ENCODE measurements around the gene PASK.
"Not testable (repeated sequence)": the region's sequence is repeated elsewhere in the genome, so short reads cannot be mapped to it uniquely, and the experiment has no call there.

PASK gene

GRCh38 chr2:241148891-241149674 lies at the start of gene PASK:
PASK (minus strand) TSS chr2:241149472; CDS start chr2:241143032, 6,440 bp downstream.
- Histone ChIP-seq H3K27me3 (ENCODE audit: low read depth, low read length) (no peaks in the 10 kb centered on the region), H3K36me3 (ENCODE audit: control insufficient read depth in 1 of 2, insufficient read depth in 2 of 2, low read length in 2 of 2) (peaks cover 4 to 6% of the 10 kb centered on the region in 2 donors), H3K4me1 (ENCODE audit: control insufficient read depth in 1 of 2, insufficient read depth in 2 of 2, low read length in 2 of 2) (peaks cover 7 to 13% of the 10 kb centered on the region in 2 donors), H3K4me3 (ENCODE audit: low read depth in 1 of 2, low read length in 2 of 2) (peak within 1 kb of the TSS; percentile 81 to 99), H3K9me3 (ENCODE audit: control insufficient read depth in 1 of 2, low read length in 2 of 2) (no peaks in the 10 kb centered on the region), H3K27ac (ENCODE audit: low read length) (no peak within 1 kb of the TSS)

GRCh38 chr2:241198381-241199279 lies 49.4 kb upstream of the PASK start:
- Histone ChIP-seq H3K4me1 (ENCODE audit: control insufficient read depth in 1 of 2, insufficient read depth in 2 of 2, low read length in 2 of 2) (no peaks in the 10 kb centered on the region), H3K36me3 (ENCODE audit: control insufficient read depth in 1 of 2, insufficient read depth in 2 of 2, low read length in 2 of 2) (no peaks in the 10 kb centered on the region), H3K4me3 (ENCODE audit: low read depth in 1 of 2, low read length in 2 of 2) (no peak overlapping the region), H3K27ac (ENCODE audit: low read length) (no peak overlapping the region), H3K27me3 (ENCODE audit: low read depth, low read length) (no peaks in the 10 kb centered on the region), H3K9me3 (ENCODE audit: control insufficient read depth in 1 of 2, low read length in 2 of 2) (no peaks in the 10 kb centered on the region)

- H3K36me3 ChIP-seq (ENCODE audit: control insufficient read depth in 1 of 2, insufficient read depth in 2 of 2, low read length in 2 of 2): no peaks in the 10 kb centered on the region
- H3K27ac ChIP-seq (ENCODE audit: low read length): no peak overlapping the region
- H3K4me3 ChIP-seq (ENCODE audit: low read depth in 1 of 2, low read length in 2 of 2): no peak overlapping the region
- no peaks in the 10 kb centered on the region for H3K4me1 ChIP-seq (ENCODE audit: control insufficient read depth in 1 of 2, insufficient read depth in 2 of 2, low read length in 2 of 2)
- H3K9me3 ChIP-seq (ENCODE audit: control insufficient read depth in 1 of 2, low read length in 2 of 2): no peaks in the 10 kb centered on the region
- H3K27me3 ChIP-seq (ENCODE audit: low read depth, low read length): no peaks in the 10 kb centered on the region
Observed at GRCh38 chr2:241197947-241198346, 48.7 kb upstream of the PASK start.

GRCh38 chr2:241197246-241197645 lies 48.0 kb upstream of the PASK start:
- not testable (repeated sequence) for H3K27ac ChIP-seq (ENCODE audit: low read length); H3K36me3 ChIP-seq (ENCODE audit: control insufficient read depth in 1 of 2, insufficient read depth in 2 of 2, low read length in 2 of 2); H3K9me3 ChIP-seq (ENCODE audit: control insufficient read depth in 1 of 2, low read length in 2 of 2); H3K27me3 ChIP-seq (ENCODE audit: low read depth, low read length); H3K4me1 ChIP-seq (ENCODE audit: control insufficient read depth in 1 of 2, insufficient read depth in 2 of 2, low read length in 2 of 2); H3K4me3 ChIP-seq (ENCODE audit: low read depth in 1 of 2, low read length in 2 of 2)

GRCh38 chr2:241195506-241196130 lies 46.3 kb upstream of the PASK start:
- H3K27me3 ChIP-seq (ENCODE audit: low read depth, low read length): no peaks in the 10 kb centered on the region
- no peaks in the 10 kb centered on the region for H3K4me1 ChIP-seq (ENCODE audit: control insufficient read depth in 1 of 2, insufficient read depth in 2 of 2, low read length in 2 of 2)
- no peaks in the 10 kb centered on the region for H3K36me3 ChIP-seq (ENCODE audit: control insufficient read depth in 1 of 2, insufficient read depth in 2 of 2, low read length in 2 of 2)
- no peaks in the 10 kb centered on the region for H3K9me3 ChIP-seq (ENCODE audit: control insufficient read depth in 1 of 2, low read length in 2 of 2)
- H3K4me3 ChIP-seq (ENCODE audit: low read depth in 1 of 2, low read length in 2 of 2): no peak overlapping the region
- H3K27ac ChIP-seq (ENCODE audit: low read length): no peak overlapping the region

- Histone ChIP-seq H3K27ac (ENCODE audit: low read length) (no peak overlapping the region), H3K27me3 (ENCODE audit: low read depth, low read length) (no peaks in the 10 kb centered on the region), H3K4me3 (ENCODE audit: low read depth in 1 of 2, low read length in 2 of 2) (no peak overlapping the region), H3K9me3 (ENCODE audit: control insufficient read depth in 1 of 2, low read length in 2 of 2) (no peaks in the 10 kb centered on the region), H3K4me1 (ENCODE audit: control insufficient read depth in 1 of 2, insufficient read depth in 2 of 2, low read length in 2 of 2) (no peaks in the 10 kb centered on the region), H3K36me3 (ENCODE audit: control insufficient read depth in 1 of 2, insufficient read depth in 2 of 2, low read length in 2 of 2) (no peaks in the 10 kb centered on the region)
Observed at GRCh38 chr2:241194811-241195210, 45.5 kb upstream of the PASK start.

- Histone ChIP-seq H3K36me3 (ENCODE audit: control insufficient read depth in 1 of 2, insufficient read depth in 2 of 2, low read length in 2 of 2) (no peaks in the 10 kb centered on the region), H3K4me3 (ENCODE audit: low read depth in 1 of 2, low read length in 2 of 2) (no peak overlapping the region), H3K27me3 (ENCODE audit: low read depth, low read length) (no peaks in the 10 kb centered on the region), H3K27ac (ENCODE audit: low read length) (no peak overlapping the region), H3K9me3 (ENCODE audit: control insufficient read depth in 1 of 2, low read length in 2 of 2) (no peaks in the 10 kb centered on the region), H3K4me1 (ENCODE audit: control insufficient read depth in 1 of 2, insufficient read depth in 2 of 2, low read length in 2 of 2) (no peaks in the 10 kb centered on the region)
Observed at GRCh38 chr2:241193271-241193670, 44.0 kb upstream of the PASK start.

GRCh38 chr2:241191081-241191480 lies 41.8 kb upstream of the PASK start:
- Histone ChIP-seq H3K27ac (ENCODE audit: low read length) (no peak overlapping the region), H3K4me1 (ENCODE audit: control insufficient read depth in 1 of 2, insufficient read depth in 2 of 2, low read length in 2 of 2) (no peaks in the 10 kb centered on the region), H3K4me3 (ENCODE audit: low read depth in 1 of 2, low read length in 2 of 2) (no peak overlapping the region)

GRCh38 chr2:241190291-241190981 lies 41.2 kb upstream of the PASK start:
- Histone ChIP-seq H3K27ac (ENCODE audit: low read length) (no peak overlapping the region), H3K9me3 (ENCODE audit: control insufficient read depth in 1 of 2, low read length in 2 of 2) (no peaks in the 10 kb centered on the region), H3K36me3 (ENCODE audit: control insufficient read depth in 1 of 2, insufficient read depth in 2 of 2, low read length in 2 of 2) (no peaks in the 10 kb centered on the region), H3K4me1 (ENCODE audit: control insufficient read depth in 1 of 2, insufficient read depth in 2 of 2, low read length in 2 of 2) (no peaks in the 10 kb centered on the region), H3K27me3 (ENCODE audit: low read depth, low read length) (no peaks in the 10 kb centered on the region), H3K4me3 (ENCODE audit: low read depth in 1 of 2, low read length in 2 of 2) (no peak overlapping the region)

More at GRCh38 chr2:241191081-241191480, 41.8 kb upstream of the PASK start:
- Histone ChIP-seq H3K27me3 (ENCODE audit: low read depth, low read length) (no peaks in the 10 kb centered on the region), H3K36me3 (ENCODE audit: control insufficient read depth in 1 of 2, insufficient read depth in 2 of 2, low read length in 2 of 2) (no peaks in the 10 kb centered on the region), H3K9me3 (ENCODE audit: control insufficient read depth in 1 of 2, low read length in 2 of 2) (no peaks in the 10 kb centered on the region)

- Histone ChIP-seq H3K27me3 (ENCODE audit: low read depth, low read length) (no peaks in the 10 kb centered on the region), H3K36me3 (ENCODE audit: control insufficient read depth in 1 of 2, insufficient read depth in 2 of 2, low read length in 2 of 2) (no peaks in the 10 kb centered on the region), H3K4me1 (ENCODE audit: control insufficient read depth in 1 of 2, insufficient read depth in 2 of 2, low read length in 2 of 2) (no peaks in the 10 kb centered on the region), H3K27ac (ENCODE audit: low read length) (no peak overlapping the region), H3K9me3 (ENCODE audit: control insufficient read depth in 1 of 2, low read length in 2 of 2) (no peaks in the 10 kb centered on the region), H3K4me3 (ENCODE audit: low read depth in 1 of 2, low read length in 2 of 2) (no peak overlapping the region)
Observed at GRCh38 chr2:241189856-241190201, 40.6 kb upstream of the PASK start.

Data from muscle layer of duodenum (tissue), 2 donors.